K562 (cell line): ENCODE measurements around the gene SCAMP5. TPM values are rescaled to one million over a fixed set of nuclear protein-coding genes. Genes with fewer than 3 reads are reported as not detected.
A peak's percentile ranks its signal among the peaks of the same experiment; 100 is the strongest.

Experiments
- ATF1 ChIP-seq, 2 experiments: fragments of 450-650 bp in 1 of 2; IDR thresholded peaks; 2 replicates each; pipeline ENCODE4 v1.6.1; 2016; ENCODE audit warnings: missing compliant biosample characterization in 1 of 2, missing genetic modification characterization in 1 of 2
- CHCHD3 ChIP-seq: fragments of 250-450 bp; sonication (Bioruptor Pico); IDR thresholded peaks from 2 replicates; pipeline ENCODE4 v2.1.2; 2022; ENCODE audit warnings: mild to moderate bottlenecking
- ESRRA ChIP-seq: fragments of 450-650 bp; IDR thresholded peaks from 2 replicates; pipeline ENCODE4 v1.6.1; 2014; ENCODE audit warnings: low read depth, mild to moderate bottlenecking, moderate library complexity, borderline replicate concordance
- ETV5 ChIP-seq: sonication (generic); formaldehyde crosslinking; IDR thresholded peaks from 2 replicates; pipeline ENCODE4 v1.4.0; 2020; ENCODE audit warnings: low read depth, mild to moderate bottlenecking, missing genetic modification reagents
- ETV6 ChIP-seq, 3 experiments: fragments of 150-350 bp in 1 of 3; sonication (generic) in 1 of 3; formaldehyde crosslinking in 1 of 3; IDR thresholded peaks; 2 replicates each; pipeline versions ENCODE4 v1.6.1 to v1.8.0; 2014 to 2022; ENCODE audit warnings: borderline replicate concordance in 2 of 3, low read depth in 2 of 3, antibody characterized with exemption in 1 of 3, low read length in 1 of 3, mild to moderate bottlenecking in 1 of 3, missing genetic modification reagents in 1 of 3
- HIVEP1 ChIP-seq: fragments of 250-450 bp; sonication (Bioruptor Pico); IDR thresholded peaks from 2 replicates; pipeline ENCODE4 v1.4.0; 2020; ENCODE audit warnings: mild to moderate bottlenecking
- MAFK ChIP-seq: IDR thresholded peaks from 2 replicates; pipeline ENCODE4 v1.6.1; 2011; ENCODE audit warnings: low read length, improper control_type of control experiment
- MEIS2 ChIP-seq: fragments of 450-650 bp; IDR thresholded peaks from 2 replicates; pipeline ENCODE4 v1.6.1; 2014; ENCODE audit warnings: mild to moderate bottlenecking; ENCODE audit not compliant: partially characterized antibody
- MYBL2 ChIP-seq, 2 experiments: fragments of 450-650 bp in 1 of 2; sonication (generic) in 1 of 2; formaldehyde crosslinking in 1 of 2; IDR thresholded peaks; 2 replicates each; pipeline versions ENCODE4 v1.6.1 to v1.8.1; 2017 to 2022; ENCODE audit warnings: borderline replicate concordance in 1 of 2, inconsistent platforms in 1 of 2, low read depth in 1 of 2, mild to moderate bottlenecking in 1 of 2, missing genetic modification reagents in 1 of 2, moderate library complexity in 1 of 2
- SMARCA5 ChIP-seq: fragments of 450-650 bp; IDR thresholded peaks from 2 replicates; pipeline ENCODE4 v1.6.1; 2016
- SUPT5H ChIP-seq: fragments of 450-650 bp; IDR thresholded peaks from 2 replicates; pipeline ENCODE4 v1.6.1; 2016
- ZC3H8 ChIP-seq: fragments of 450-650 bp; IDR thresholded peaks from 2 replicates; pipeline ENCODE4 v1.6.1; 2017
- polyA plus RNA-seq, 8 experiments: library from polyadenylated mRNA; depleted of rRNA in 4 of 8; stranded (reverse) in 5 of 8; unstranded in 3 of 8; fragments of >200 nt; fragmentation: Nextera tagmentation in 2 of 8; fragmentation: Illumina TruSeq in 1 of 8; extraction: Ambion mirVana in 2 of 8; extraction: Trizol in 1 of 8; gene quantifications; 2 replicates each; pipeline versions ENCODE4 v1.2.1 to v1.2.3, GENCODE V29; 2011 to 2014; ENCODE audit warnings: inconsistent platforms in 1 of 8, missing spikeins in 1 of 8
- total RNA-seq, 7 experiments: library from RNA; depleted of rRNA in 6 of 7; stranded (reverse); fragments of >200 nt in 6 of 7; fragmentation: Illumina TruSeq in 2 of 7; extraction: Trizol in 2 of 7; gene quantifications; 2 replicates each; pipeline versions ENCODE4 v1.2.1 to v1.2.3, GENCODE V29; 2011 to 2021; ENCODE audit warnings: low replicate concordance in 1 of 7
- TF ChIP-seq, protein P1 (sequence below): fragments of 450-650 bp; IDR thresholded peaks from 2 replicates; pipeline ENCODE4 v1.6.1; 2016
- TF ChIP-seq, protein P2 (sequence below), 2 experiments: IDR thresholded peaks in 1 of 2; conservative IDR thresholded peaks in 1 of 2; 2 replicates each; pipeline ENCODE4 v1.6.1; 2016; ENCODE audit warnings: low read depth in 2 of 2, mild to moderate bottlenecking in 1 of 2, missing compliant biosample characterization in 1 of 2, missing genetic modification characterization in 1 of 2, moderate library complexity in 1 of 2
- TF ChIP-seq, protein P3 (sequence below), 2 experiments: IDR thresholded peaks; 2 replicates each; pipeline ENCODE4 v1.6.1; 2011; ENCODE audit warnings: borderline replicate concordance in 1 of 2, control low read depth in 1 of 2, low read depth in 1 of 2, low read length in 1 of 2, mild to moderate bottlenecking in 1 of 2, mixed read lengths in 1 of 2, moderate library complexity in 1 of 2; ENCODE audit not compliant: insufficient read depth in 1 of 2, insufficient read length in 1 of 2, poor library complexity in 1 of 2, severe bottlenecking in 1 of 2; ENCODE audit errors: extremely low read depth in 1 of 2
- TF ChIP-seq, protein P4 (sequence below): fragments of 450-650 bp; IDR thresholded peaks from 2 replicates; pipeline ENCODE4 v1.7.0; 2016; ENCODE audit warnings: borderline replicate concordance
- TF ChIP-seq, protein P5 (sequence below): sonication (generic); formaldehyde crosslinking; IDR thresholded peaks from 2 replicates; pipeline ENCODE4 v1.8.1; 2022; ENCODE audit warnings: missing genetic modification reagents

SCAMP5 gene
- total and polyA plus RNA-seq, 9 of the 15 experiments (the other 6 are each of a cell fraction or from before 2014, with no cell fraction given), result 0.09 to 0.29 (median 0.19) TPM; not detected in 5

DNA sequence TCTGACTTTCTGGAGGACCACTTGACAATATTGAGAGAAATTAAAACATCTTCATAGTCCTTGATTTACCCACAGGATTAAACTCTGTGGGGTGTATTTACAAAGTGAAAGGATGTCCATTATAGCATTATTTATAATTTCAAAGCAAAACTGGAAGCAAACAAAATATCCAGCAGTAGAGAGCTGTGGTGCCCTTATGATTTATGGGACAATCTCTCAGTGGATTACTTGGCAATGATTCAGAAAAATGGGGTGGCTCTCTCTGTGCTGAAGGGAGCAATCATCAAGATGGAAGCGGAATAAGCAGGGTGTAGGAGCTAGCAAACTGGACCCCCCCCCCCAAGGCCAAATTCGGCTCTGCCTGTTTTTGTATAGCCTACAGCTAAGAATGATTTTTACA lies 37.0 kb downstream of the SCAMP5 start (continued):
- TF ChIP-seq SMARCA5 (no peak), HIVEP1 (CRISPR knock-in tag) (no peak), ETV6 (IDR thresholded peaks at IDR 0.05; ENCODE audit: borderline replicate concordance in 1 of 2, low read depth in 2 of 2, low read length in 1 of 2) (no peak), ETV6 (CRISPR knock-in tag; IDR thresholded peaks at IDR 0.05; ENCODE audit: borderline replicate concordance) (no peak), MAFK (no peak), MEIS2 (peak; percentile 84), SUPT5H (no peak), ZC3H8 (no peak), CHCHD3 (CRISPR knock-in tag) (no peak), MYBL2 (IDR thresholded peaks at IDR 0.05; ENCODE audit: low read depth) (no peak), MYBL2 (CRISPR knock-in tag; IDR thresholded peaks at IDR 0.05; ENCODE audit: borderline replicate concordance) (no peak), ETV5 (CRISPR knock-in tag) (no peak), ATF1 (CRISPR knock-in tag; IDR thresholded peaks at IDR 0.05) (no peak), ATF1 (tag; IDR thresholded peaks at IDR 0.05) (no peak), ESRRA (no peak)
- TF ChIP-seq, protein P1, sequence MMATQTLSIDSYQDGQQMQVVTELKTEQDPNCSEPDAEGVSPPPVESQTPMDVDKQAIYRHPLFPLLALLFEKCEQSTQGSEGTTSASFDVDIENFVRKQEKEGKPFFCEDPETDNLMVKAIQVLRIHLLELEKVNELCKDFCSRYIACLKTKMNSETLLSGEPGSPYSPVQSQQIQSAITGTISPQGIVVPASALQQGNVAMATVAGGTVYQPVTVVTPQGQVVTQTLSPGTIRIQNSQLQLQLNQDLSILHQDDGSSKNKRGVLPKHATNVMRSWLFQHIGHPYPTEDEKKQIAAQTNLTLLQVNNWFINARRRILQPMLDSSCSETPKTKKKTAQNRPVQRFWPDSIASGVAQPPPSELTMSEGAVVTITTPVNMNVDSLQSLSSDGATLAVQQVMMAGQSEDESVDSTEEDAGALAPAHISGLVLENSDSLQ, result peak; percentile 75
- TF ChIP-seq, protein P2, sequence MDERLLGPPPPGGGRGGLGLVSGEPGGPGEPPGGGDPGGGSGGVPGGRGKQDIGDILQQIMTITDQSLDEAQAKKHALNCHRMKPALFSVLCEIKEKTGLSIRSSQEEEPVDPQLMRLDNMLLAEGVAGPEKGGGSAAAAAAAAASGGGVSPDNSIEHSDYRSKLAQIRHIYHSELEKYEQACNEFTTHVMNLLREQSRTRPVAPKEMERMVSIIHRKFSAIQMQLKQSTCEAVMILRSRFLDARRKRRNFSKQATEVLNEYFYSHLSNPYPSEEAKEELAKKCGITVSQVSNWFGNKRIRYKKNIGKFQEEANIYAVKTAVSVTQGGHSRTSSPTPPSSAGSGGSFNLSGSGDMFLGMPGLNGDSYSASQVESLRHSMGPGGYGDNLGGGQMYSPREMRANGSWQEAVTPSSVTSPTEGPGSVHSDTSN (CRISPR knock-in tag; IDR thresholded peaks at IDR 0.05; ENCODE audit: low read depth), result no peak
- TF ChIP-seq, protein P2 (tag; conservative IDR thresholded peaks at IDR 0.05; ENCODE audit: low read depth), result peak; percentile 92
- TF ChIP-seq, protein P3, sequence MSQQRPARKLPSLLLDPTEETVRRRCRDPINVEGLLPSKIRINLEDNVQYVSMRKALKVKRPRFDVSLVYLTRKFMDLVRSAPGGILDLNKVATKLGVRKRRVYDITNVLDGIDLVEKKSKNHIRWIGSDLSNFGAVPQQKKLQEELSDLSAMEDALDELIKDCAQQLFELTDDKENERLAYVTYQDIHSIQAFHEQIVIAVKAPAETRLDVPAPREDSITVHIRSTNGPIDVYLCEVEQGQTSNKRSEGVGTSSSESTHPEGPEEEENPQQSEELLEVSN (IDR thresholded peaks at IDR 0.05; ENCODE audit: borderline replicate concordance in 1 of 2, extremely low read depth in 1 of 2, insufficient read depth in 1 of 2, insufficient read length in 1 of 2, low read depth in 1 of 2, low read length in 1 of 2, poor library complexity in 1 of 2, severe bottlenecking in 1 of 2), result no peak
- TF ChIP-seq, protein P4, sequence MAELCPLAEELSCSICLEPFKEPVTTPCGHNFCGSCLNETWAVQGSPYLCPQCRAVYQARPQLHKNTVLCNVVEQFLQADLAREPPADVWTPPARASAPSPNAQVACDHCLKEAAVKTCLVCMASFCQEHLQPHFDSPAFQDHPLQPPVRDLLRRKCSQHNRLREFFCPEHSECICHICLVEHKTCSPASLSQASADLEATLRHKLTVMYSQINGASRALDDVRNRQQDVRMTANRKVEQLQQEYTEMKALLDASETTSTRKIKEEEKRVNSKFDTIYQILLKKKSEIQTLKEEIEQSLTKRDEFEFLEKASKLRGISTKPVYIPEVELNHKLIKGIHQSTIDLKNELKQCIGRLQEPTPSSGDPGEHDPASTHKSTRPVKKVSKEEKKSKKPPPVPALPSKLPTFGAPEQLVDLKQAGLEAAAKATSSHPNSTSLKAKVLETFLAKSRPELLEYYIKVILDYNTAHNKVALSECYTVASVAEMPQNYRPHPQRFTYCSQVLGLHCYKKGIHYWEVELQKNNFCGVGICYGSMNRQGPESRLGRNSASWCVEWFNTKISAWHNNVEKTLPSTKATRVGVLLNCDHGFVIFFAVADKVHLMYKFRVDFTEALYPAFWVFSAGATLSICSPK, result no peak
- TF ChIP-seq, protein P5, sequence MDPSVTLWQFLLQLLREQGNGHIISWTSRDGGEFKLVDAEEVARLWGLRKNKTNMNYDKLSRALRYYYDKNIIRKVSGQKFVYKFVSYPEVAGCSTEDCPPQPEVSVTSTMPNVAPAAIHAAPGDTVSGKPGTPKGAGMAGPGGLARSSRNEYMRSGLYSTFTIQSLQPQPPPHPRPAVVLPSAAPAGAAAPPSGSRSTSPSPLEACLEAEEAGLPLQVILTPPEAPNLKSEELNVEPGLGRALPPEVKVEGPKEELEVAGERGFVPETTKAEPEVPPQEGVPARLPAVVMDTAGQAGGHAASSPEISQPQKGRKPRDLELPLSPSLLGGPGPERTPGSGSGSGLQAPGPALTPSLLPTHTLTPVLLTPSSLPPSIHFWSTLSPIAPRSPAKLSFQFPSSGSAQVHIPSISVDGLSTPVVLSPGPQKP (CRISPR knock-in tag), result no peak
